ENCODE results near the gene SAA2.
"Not testable (repeated sequence)": the region's sequence is repeated elsewhere in the genome, so short reads cannot be mapped to it uniquely, and the experiment has no call there.

Gene SAA2

GRCh38 chr11:18248561-18248960 lies at the start of gene SAA2:
TSS of gene SAA2 (minus strand) at chr11:18248668. CDS start at chr11:18248011, 657 bp downstream.
- DNase-seq (ENCODE audit: low spot score) = no peak

GRCh38 chr11:18295316-18295715 lies 46.8 kb upstream of the SAA2 start:
- DNase-seq (ENCODE audit: low spot score) = no peak

- no peak for DNase-seq (ENCODE audit: low spot score)
Measured at GRCh38 chr11:18294862-18295261, 46.4 kb upstream of the SAA2 start.

GRCh38 chr11:18288911-18289310 lies 40.4 kb upstream of the SAA2 start:
- DNase-seq (ENCODE audit: low spot score) = no peak

- no peak for DNase-seq (ENCODE audit: low spot score)
Measured at GRCh38 chr11:18285841-18286240, 37.4 kb upstream of the SAA2 start.

GRCh38 chr11:18282626-18283025 lies 34.2 kb upstream of the SAA2 start:
- no peak for DNase-seq (ENCODE audit: low spot score)

- DNase-seq (ENCODE audit: low spot score) = no peak
Measured at GRCh38 chr11:18280438-18281045, 32.1 kb upstream of the SAA2 start.

- no peak for DNase-seq (ENCODE audit: low spot score)
Measured at GRCh38 chr11:18277565-18278271, 29.2 kb upstream of the SAA2 start.

- no peak for DNase-seq (ENCODE audit: low spot score)
Measured at GRCh38 chr11:18271206-18271605, 22.7 kb upstream of the SAA2 start.

- no peak for DNase-seq (ENCODE audit: low spot score)
Measured at GRCh38 chr11:18270102-18270501, 21.6 kb upstream of the SAA2 start.

- not testable (repeated sequence) for DNase-seq (ENCODE audit: low spot score)
Measured at GRCh38 chr11:18269252-18269651, 20.8 kb upstream of the SAA2 start.

GRCh38 chr11:18267335-18268133 lies 19.1 kb upstream of the SAA2 start:
- DNase-seq (ENCODE audit: low spot score) = not testable (repeated sequence)

GRCh38 chr11:18265949-18266348 lies 17.5 kb upstream of the SAA2 start, which contains the start of gene SAA1:
TSS of gene SAA1 (plus strand) at chr11:18266264. CDS start at chr11:18266888, 624 bp downstream.
- no peak for DNase-seq (ENCODE audit: low spot score)

- no peak for DNase-seq (ENCODE audit: low spot score)
Measured at GRCh38 chr11:18264677-18265555, 16.4 kb upstream of the SAA2 start.

- no peak for DNase-seq (ENCODE audit: low spot score)
Measured at GRCh38 chr11:18264035-18264434, 15.6 kb upstream of the SAA2 start.

- peak; percentile 5 for DNase-seq (ENCODE audit: low spot score)
Measured at GRCh38 chr11:18262681-18263350, 14.3 kb upstream of the SAA2 start.

- DNase-seq (ENCODE audit: low spot score) = no peak
Measured at GRCh38 chr11:18261721-18262120, 13.3 kb upstream of the SAA2 start.

- no peak for DNase-seq (ENCODE audit: low spot score)
Measured at GRCh38 chr11:18259259-18259658, 10.8 kb upstream of the SAA2 start.

GRCh38 chr11:18254781-18255361 lies 6.4 kb upstream of the SAA2 start:
- DNase-seq (ENCODE audit: low spot score) = no peak

GRCh38 chr11:18253778-18254338 lies 5.4 kb upstream of the SAA2 start:
- DNase-seq (ENCODE audit: low spot score) = no peak

GRCh38 chr11:18253233-18253632 lies 4.8 kb upstream of the SAA2 start:
- DNase-seq (ENCODE audit: low spot score) = no peak

Data from cerebellar cortex (tissue), 1 donor.